HEK293 (cell line): ENCODE measurements around the gene MDN1.

Source experiments
- CTCF ChIA-PET: fragments of 350-600 bp; formaldehyde crosslinking; extraction: SDS; loops from one replicate; lab custom pipeline; 2021; ENCODE audit warnings: antibody characterized with exemption; lab: Yijun Ruan, JAX
- POLR2A ChIA-PET: fragments of 300-600 bp; formaldehyde crosslinking; extraction: SDS; loops from one replicate; lab custom pipeline; 2020; ENCODE audit warnings: antibody characterized with exemption, inconsistent platforms; lab: Yijun Ruan, JAX
- H3K27ac ChIP-seq: fragments of 200-500 bp; sonication (Bioruptor generic); 2 replicates; pipeline ENCODE4 v1.5.1; 2014; ENCODE audit warnings: low read depth, low read length, control low read depth, inconsistent platforms; ENCODE audit errors: extremely low read depth
- H3K36me3 ChIP-seq, 2 experiments: fragments of 200-500 bp in 1 of 2; sonication (Bioruptor generic) in 1 of 2; 1 replicate in 1 of 2; 2 replicates in 1 of 2; pipeline ENCODE4 v1.5.1; 2014 to 2017; ENCODE audit warnings: inconsistent platforms in 2 of 2, low read length in 2 of 2; ENCODE audit not compliant: control insufficient read depth in 2 of 2, insufficient read depth in 1 of 2
- H3K4me1 ChIP-seq: fragments of 200-500 bp; sonication (Bioruptor generic); 2 replicates; pipeline ENCODE4 v1.5.1; 2014; ENCODE audit warnings: mild to moderate bottlenecking, low read length, inconsistent platforms; ENCODE audit not compliant: control insufficient read depth, insufficient read depth
- H3K4me3 ChIP-seq: 2 replicates; pipeline ENCODE4 v1.5.1; 2011; ENCODE audit warnings: low read depth, mild to moderate bottlenecking, control low read depth, low read length, moderate library complexity
- H3K9me3 ChIP-seq: fragments of 200-500 bp; sonication (Bioruptor generic); 2 replicates; pipeline ENCODE4 v1.5.1; 2014; ENCODE audit warnings: low read depth, low read length, inconsistent platforms; ENCODE audit not compliant: control insufficient read depth, insufficient read depth
- ATF2 ChIP-seq: fragments of 450-650 bp; formaldehyde crosslinking; IDR thresholded peaks from 2 replicates; pipeline ENCODE4 v1.5.1; 2016; ENCODE audit warnings: missing biosample characterization, missing genetic modification characterization, low read depth
- REPIN1 ChIP-seq: fragments of 450-650 bp; formaldehyde crosslinking; IDR thresholded peaks from 2 replicates; pipeline ENCODE4 v1.5.1; 2017; ENCODE audit warnings: missing biosample characterization, missing genetic modification characterization, low read depth
- SP2 ChIP-seq: fragments of 450-650 bp; formaldehyde crosslinking; IDR thresholded peaks from 2 replicates; pipeline ENCODE4 v1.5.1; 2016; ENCODE audit warnings: missing biosample characterization, missing genetic modification characterization
- ZBTB1 ChIP-seq: fragments of 450-650 bp; formaldehyde crosslinking; IDR thresholded peaks from 2 replicates; pipeline ENCODE4 v1.5.1; 2016; ENCODE audit warnings: missing biosample characterization, missing genetic modification characterization
- ZNF132 ChIP-seq: fragments of 450-650 bp; formaldehyde crosslinking; IDR thresholded peaks from 2 replicates; pipeline ENCODE4 v1.5.1; 2017; ENCODE audit warnings: missing biosample characterization, missing genetic modification characterization, borderline replicate concordance
- ZNF16 ChIP-seq: fragments of 450-650 bp; formaldehyde crosslinking; IDR thresholded peaks from 2 replicates; pipeline ENCODE4 v1.5.1; 2016; ENCODE audit warnings: low read depth, missing biosample characterization, missing genetic modification characterization
- ZNF202 ChIP-seq: fragments of 450-650 bp; formaldehyde crosslinking; IDR thresholded peaks from 2 replicates; pipeline ENCODE4 v1.5.1; 2016; ENCODE audit warnings: missing biosample characterization, missing genetic modification characterization, borderline replicate concordance
- ZNF23 ChIP-seq: fragments of 450-650 bp; formaldehyde crosslinking; IDR thresholded peaks from 2 replicates; pipeline ENCODE4 v1.5.1; 2016; ENCODE audit warnings: missing biosample characterization, missing genetic modification characterization, borderline replicate concordance
- ZNF26 ChIP-seq: fragments of 450-650 bp; formaldehyde crosslinking; IDR thresholded peaks from 2 replicates; pipeline ENCODE4 v1.5.1; 2016; ENCODE audit warnings: missing biosample characterization, missing genetic modification characterization
- ZNF266 ChIP-seq: fragments of 450-650 bp; formaldehyde crosslinking; IDR thresholded peaks from 2 replicates; pipeline ENCODE4 v1.5.1; 2016; ENCODE audit warnings: missing biosample characterization, missing genetic modification characterization, low read depth
- ZNF292 ChIP-seq: fragments of 450-650 bp; formaldehyde crosslinking; IDR thresholded peaks from 2 replicates; pipeline ENCODE4 v1.5.1; 2016; ENCODE audit warnings: low read depth, missing biosample characterization, missing genetic modification characterization, borderline replicate concordance
- ZNF391 ChIP-seq: fragments of 450-650 bp; formaldehyde crosslinking; IDR thresholded peaks from 2 replicates; pipeline ENCODE4 v1.5.1; 2016; ENCODE audit warnings: low read depth, missing biosample characterization, missing genetic modification characterization, borderline replicate concordance
- ZNF571 ChIP-seq: fragments of 450-650 bp; formaldehyde crosslinking; IDR thresholded peaks from 2 replicates; pipeline ENCODE4 v1.5.0; 2017; ENCODE audit warnings: missing biosample characterization, missing genetic modification characterization
- ZNF660 ChIP-seq: fragments of 450-650 bp; IDR thresholded peaks from 2 replicates; pipeline ENCODE4 v1.5.1; 2018; ENCODE audit warnings: missing biosample characterization, mild to moderate bottlenecking, missing genetic modification characterization
- ZNF76 ChIP-seq: fragments of 450-650 bp; formaldehyde crosslinking; IDR thresholded peaks from 2 replicates; pipeline ENCODE4; 2016; ENCODE audit warnings: low read depth, missing biosample characterization, missing genetic modification characterization, borderline replicate concordance
- TF ChIP-seq, protein P1 (sequence below): fragments of 450-650 bp; formaldehyde crosslinking; IDR thresholded peaks from 2 replicates; pipeline ENCODE4 v1.5.1; 2017; ENCODE audit warnings: missing biosample characterization, mild to moderate bottlenecking, missing genetic modification characterization, moderate library complexity
- TF ChIP-seq, protein P2 (sequence below): fragments of 450-650 bp; formaldehyde crosslinking; IDR thresholded peaks from 2 replicates; pipeline ENCODE4 v1.5.1; 2017; ENCODE audit warnings: missing biosample characterization, missing genetic modification characterization
- TF ChIP-seq, protein P3 (sequence below): fragments of 450-650 bp; formaldehyde crosslinking; IDR thresholded peaks from 2 replicates; pipeline ENCODE4 v1.5.1; 2016; ENCODE audit warnings: missing biosample characterization, missing genetic modification characterization
- TF ChIP-seq, protein P4 (sequence below): fragments of 450-650 bp; formaldehyde crosslinking; IDR thresholded peaks from 2 replicates; pipeline ENCODE4 v1.5.1; 2017; ENCODE audit warnings: missing biosample characterization, missing genetic modification characterization

The MDN1 gene

GRCh38 chr6:89670935-89671565, 148.5 kb downstream of the MDN1 start:
- ChIA-PET POLR2A (no interaction called here), CTCF (interaction anchor here (1.0 kb wide), 1 partner anchor 9 kb away, joined by 4 read pairs; no protein-coding TSS in a partner anchor)
- Histone ChIP-seq H3K36me3 (peaks cover 45 to 90% of the 10 kb centered on the region in 2 experiments), H3K4me1 (no peaks in the 10 kb centered on the region), H3K9me3 (no peaks in the 10 kb centered on the region), H3K4me3 (no peak overlapping the region), H3K27ac (no peak overlapping the region)
- TF ChIP-seq ZNF571 (no peak), ZNF26 (no peak), ZNF23 (tag by site-specific recombination) (no peak)
- TF ChIP-seq, protein P1, sequence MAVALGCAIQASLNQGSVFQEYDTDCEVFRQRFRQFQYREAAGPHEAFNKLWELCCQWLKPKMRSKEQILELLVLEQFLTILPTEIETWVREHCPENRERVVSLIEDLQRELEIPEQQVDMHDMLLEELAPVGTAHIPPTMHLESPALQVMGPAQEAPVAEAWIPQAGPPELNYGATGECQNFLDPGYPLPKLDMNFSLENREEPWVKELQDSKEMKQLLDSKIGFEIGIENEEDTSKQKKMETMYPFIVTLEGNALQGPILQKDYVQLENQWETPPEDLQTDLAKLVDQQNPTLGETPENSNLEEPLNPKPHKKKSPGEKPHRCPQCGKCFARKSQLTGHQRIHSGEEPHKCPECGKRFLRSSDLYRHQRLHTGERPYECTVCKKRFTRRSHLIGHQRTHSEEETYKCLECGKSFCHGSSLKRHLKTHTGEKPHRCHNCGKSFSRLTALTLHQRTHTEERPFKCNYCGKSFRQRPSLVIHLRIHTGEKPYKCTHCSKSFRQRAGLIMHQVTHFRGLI (tag by site-specific recombination), result no peak

DNA sequence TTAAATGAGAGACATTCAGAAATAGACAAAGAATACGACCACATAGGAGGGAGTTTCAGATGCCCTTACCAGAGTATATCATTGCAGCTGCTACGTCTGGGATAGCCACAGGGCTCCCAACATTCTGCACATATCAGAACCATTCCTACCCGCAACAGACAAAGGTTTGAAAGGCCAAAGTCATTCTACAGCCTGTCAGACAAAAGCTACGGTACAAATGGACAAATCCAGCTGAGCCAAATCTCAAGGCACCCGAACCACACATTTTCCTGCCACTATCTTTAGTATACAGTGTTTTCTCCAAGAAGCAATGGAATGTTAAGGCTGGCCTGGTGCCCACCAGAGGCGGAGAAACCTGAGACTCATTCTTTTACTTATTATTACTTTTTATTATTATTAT, 150.6 kb downstream of the MDN1 start:
- Histone ChIP-seq H3K9me3 (no peaks in the 10 kb centered on the region), H3K4me3 (no peak overlapping the region), H3K4me1 (no peaks in the 10 kb centered on the region), H3K27ac (no peak overlapping the region), H3K36me3 (peaks cover 57 to 84% of the 10 kb centered on the region in 2 experiments)
- ChIA-PET POLR2A (interaction anchor here (1.0 kb wide), 1 partner anchor 35 kb away, joined by 3 read pairs; no protein-coding TSS in a partner anchor), CTCF (interaction anchor here (0.6 to 1.5 kb wide), 3 partner anchors 13 to 695 kb away, joined by 3 to 6 read pairs (median 3); no protein-coding TSS in a partner anchor)
- no peak for TF ChIP-seq ZNF202
- no peak for TF ChIP-seq ZNF76 (tag by site-specific recombination)
- TF ChIP-seq ZNF660 (tag by site-specific recombination), result no peak
- TF ChIP-seq, protein P2, sequence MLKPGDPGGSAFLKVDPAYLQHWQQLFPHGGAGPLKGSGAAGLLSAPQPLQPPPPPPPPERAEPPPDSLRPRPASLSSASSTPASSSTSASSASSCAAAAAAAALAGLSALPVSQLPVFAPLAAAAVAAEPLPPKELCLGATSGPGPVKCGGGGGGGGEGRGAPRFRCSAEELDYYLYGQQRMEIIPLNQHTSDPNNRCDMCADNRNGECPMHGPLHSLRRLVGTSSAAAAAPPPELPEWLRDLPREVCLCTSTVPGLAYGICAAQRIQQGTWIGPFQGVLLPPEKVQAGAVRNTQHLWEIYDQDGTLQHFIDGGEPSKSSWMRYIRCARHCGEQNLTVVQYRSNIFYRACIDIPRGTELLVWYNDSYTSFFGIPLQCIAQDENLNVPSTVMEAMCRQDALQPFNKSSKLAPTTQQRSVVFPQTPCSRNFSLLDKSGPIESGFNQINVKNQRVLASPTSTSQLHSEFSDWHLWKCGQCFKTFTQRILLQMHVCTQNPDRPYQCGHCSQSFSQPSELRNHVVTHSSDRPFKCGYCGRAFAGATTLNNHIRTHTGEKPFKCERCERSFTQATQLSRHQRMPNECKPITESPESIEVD (tag by site-specific recombination), result no peak
- TF ChIP-seq REPIN1 (tag by site-specific recombination), result no peak
- TF ChIP-seq ZBTB1, result no peak
- no peak for TF ChIP-seq ZNF16 (tag by site-specific recombination)
- no peak for TF ChIP-seq ATF2
- TF ChIP-seq SP2 (tag by site-specific recombination), result no peak
- TF ChIP-seq ZNF391, result no peak
- TF ChIP-seq ZNF292 (tag by site-specific recombination), result no peak
- TF ChIP-seq ZNF132 (tag by site-specific recombination), result no peak
- TF ChIP-seq ZNF266 (tag by site-specific recombination), result no peak
- TF ChIP-seq, protein P3, sequence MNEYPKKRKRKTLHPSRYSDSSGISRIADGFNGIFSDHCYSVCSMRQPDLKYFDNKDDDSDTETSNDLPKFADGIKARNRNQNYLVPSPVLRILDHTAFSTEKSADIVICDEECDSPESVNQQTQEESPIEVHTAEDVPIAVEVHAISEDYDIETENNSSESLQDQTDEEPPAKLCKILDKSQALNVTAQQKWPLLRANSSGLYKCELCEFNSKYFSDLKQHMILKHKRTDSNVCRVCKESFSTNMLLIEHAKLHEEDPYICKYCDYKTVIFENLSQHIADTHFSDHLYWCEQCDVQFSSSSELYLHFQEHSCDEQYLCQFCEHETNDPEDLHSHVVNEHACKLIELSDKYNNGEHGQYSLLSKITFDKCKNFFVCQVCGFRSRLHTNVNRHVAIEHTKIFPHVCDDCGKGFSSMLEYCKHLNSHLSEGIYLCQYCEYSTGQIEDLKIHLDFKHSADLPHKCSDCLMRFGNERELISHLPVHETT (tag by site-specific recombination), result no peak
- TF ChIP-seq, protein P4, sequence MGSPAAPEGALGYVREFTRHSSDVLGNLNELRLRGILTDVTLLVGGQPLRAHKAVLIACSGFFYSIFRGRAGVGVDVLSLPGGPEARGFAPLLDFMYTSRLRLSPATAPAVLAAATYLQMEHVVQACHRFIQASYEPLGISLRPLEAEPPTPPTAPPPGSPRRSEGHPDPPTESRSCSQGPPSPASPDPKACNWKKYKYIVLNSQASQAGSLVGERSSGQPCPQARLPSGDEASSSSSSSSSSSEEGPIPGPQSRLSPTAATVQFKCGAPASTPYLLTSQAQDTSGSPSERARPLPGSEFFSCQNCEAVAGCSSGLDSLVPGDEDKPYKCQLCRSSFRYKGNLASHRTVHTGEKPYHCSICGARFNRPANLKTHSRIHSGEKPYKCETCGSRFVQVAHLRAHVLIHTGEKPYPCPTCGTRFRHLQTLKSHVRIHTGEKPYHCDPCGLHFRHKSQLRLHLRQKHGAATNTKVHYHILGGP, result no peak
- TF ChIP-seq, all 188 proteins: peak for 0
